Progenitor cell of endocrine pancreas (in vitro differentiated cells): ENCODE results near the gene PROX2. TPM values are rescaled to one million over a fixed set of nuclear protein-coding genes. Genes with fewer than 3 reads are reported as not detected.

Source experiments
- DNase-seq: peaks from one replicate; pipeline ENCODE4 v3.0.0; 2021; ENCODE audit warnings: low spot score; ENCODE audit not compliant: unreplicated experiment
- H3K27ac Mint-ChIP-seq: 2 replicates; pipeline ENCODE4 v1.8.0; 2021; ENCODE audit warnings: mild to moderate bottlenecking, moderate library complexity, mixed read lengths
- H3K27me3 Mint-ChIP-seq: 2 replicates; pipeline ENCODE4 v1.8.0; 2021; ENCODE audit warnings: mixed read lengths
- H3K36me3 Mint-ChIP-seq: 2 replicates; pipeline ENCODE4 v1.8.0; 2022; ENCODE audit warnings: mixed read lengths; ENCODE audit not compliant: insufficient read depth
- H3K4me1 Mint-ChIP-seq: 2 replicates; pipeline ENCODE4 v1.8.0; 2021; ENCODE audit warnings: low read depth, mixed read lengths
- H3K4me3 Mint-ChIP-seq: 2 replicates; pipeline ENCODE4 v1.8.0; 2021; ENCODE audit warnings: low read depth, mild to moderate bottlenecking, moderate library complexity, mixed read lengths
- H3K9me3 Mint-ChIP-seq: 2 replicates; pipeline ENCODE4 v1.8.0; 2021; ENCODE audit warnings: low read depth, mixed read lengths
- total RNA-seq: library from RNA; stranded (reverse); gene quantifications from 2 replicates; pipeline ENCODE4 v1.2.1, GENCODE V29; 2021
- TF ChIP-seq, protein P1 (sequence below): fragments of 200-600 bp; sonication (generic); IDR thresholded peaks from one replicate; pipeline ENCODE4 v1.5.0; 2021; ENCODE audit warnings: antibody characterized with exemption, mild to moderate bottlenecking; ENCODE audit not compliant: unreplicated experiment

PROX2 gene
- total RNA-seq, 1 donor from 2014 or later: not detected

GRCh38 chr14:74826574-74826973, 49.4 kb downstream of the PROX2 start:
- Mint-ChIP-seq H3K4me3 (no peak overlapping the region), H3K9me3 (no peaks in the 10 kb centered on the region), H3K36me3 (peaks cover 24% of the 10 kb centered on the region), H3K27me3 (no peaks in the 10 kb centered on the region), H3K27ac (no peak overlapping the region), H3K4me1 (peaks cover 9% of the 10 kb centered on the region)
- DNase-seq: no peak
- TF ChIP-seq, protein P1, sequence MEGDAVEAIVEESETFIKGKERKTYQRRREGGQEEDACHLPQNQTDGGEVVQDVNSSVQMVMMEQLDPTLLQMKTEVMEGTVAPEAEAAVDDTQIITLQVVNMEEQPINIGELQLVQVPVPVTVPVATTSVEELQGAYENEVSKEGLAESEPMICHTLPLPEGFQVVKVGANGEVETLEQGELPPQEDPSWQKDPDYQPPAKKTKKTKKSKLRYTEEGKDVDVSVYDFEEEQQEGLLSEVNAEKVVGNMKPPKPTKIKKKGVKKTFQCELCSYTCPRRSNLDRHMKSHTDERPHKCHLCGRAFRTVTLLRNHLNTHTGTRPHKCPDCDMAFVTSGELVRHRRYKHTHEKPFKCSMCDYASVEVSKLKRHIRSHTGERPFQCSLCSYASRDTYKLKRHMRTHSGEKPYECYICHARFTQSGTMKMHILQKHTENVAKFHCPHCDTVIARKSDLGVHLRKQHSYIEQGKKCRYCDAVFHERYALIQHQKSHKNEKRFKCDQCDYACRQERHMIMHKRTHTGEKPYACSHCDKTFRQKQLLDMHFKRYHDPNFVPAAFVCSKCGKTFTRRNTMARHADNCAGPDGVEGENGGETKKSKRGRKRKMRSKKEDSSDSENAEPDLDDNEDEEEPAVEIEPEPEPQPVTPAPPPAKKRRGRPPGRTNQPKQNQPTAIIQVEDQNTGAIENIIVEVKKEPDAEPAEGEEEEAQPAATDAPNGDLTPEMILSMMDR: no peak

Other genes starting within 250 kb of the PROX2 start
- 44.0 and 55.1 TPM in 2 replicates for gene AREL1, start 163.1 kb downstream of the PROX2 start, total RNA-seq
- 48.8 and 51.3 TPM in 2 replicates for gene FCF1, start 163.0 kb downstream of the PROX2 start, total RNA-seq
- 119 and 128 TPM in 2 replicates for gene YLPM1, start 112.8 kb downstream of the PROX2 start, total RNA-seq
- 89.1 and 97.8 TPM in 2 replicates for gene DLST, start 5.8 kb upstream of the PROX2 start, total RNA-seq
- gene RPS6KL1, start 47.1 kb upstream of the PROX2 start, total RNA-seq: 3.5 and 5.4 TPM in 2 replicates
- 3.5 and 8.2 TPM in 2 replicates for gene PGF, start 79.5 kb upstream of the PROX2 start, total RNA-seq
- gene EIF2B2, start 126.8 kb upstream of the PROX2 start, total RNA-seq: 36.1 and 36.7 TPM in 2 replicates
- gene MLH3, start 175.3 kb upstream of the PROX2 start, total RNA-seq: 30.8 TPM in 2 replicates
- 19.9 and 21.2 TPM in 2 replicates for gene ACYP1, start 187.9 kb upstream of the PROX2 start, total RNA-seq
- gene ZC2HC1C, start 193.5 kb upstream of the PROX2 start, total RNA-seq: 4.8 and 7.5 TPM in 2 replicates